H1 (cell line): ENCODE measurements around the gene TPPP. TPM values are rescaled to one million over a fixed set of nuclear protein-coding genes. Genes with fewer than 3 reads are reported as not detected.
A peak's percentile ranks its signal among the peaks of the same experiment; 100 is the strongest.

ENCODE experiments used
- ASH2L ChIP-seq: fragments of 200-600, 300-600 bp; sonication (generic); IDR thresholded peaks from one replicate; pipeline ENCODE4 v1.7.1; 2017; ENCODE audit warnings: low read length
- CBX5 ChIP-seq: fragments of 300-800, 300-1000 bp; sonication (generic); IDR thresholded peaks from 2 replicates; pipeline ENCODE4 v1.7.1; 2016; ENCODE audit warnings: antibody characterized with exemption, low read length, low read depth
- CHD1 ChIP-seq: IDR thresholded peaks from 2 replicates; pipeline ENCODE4 v1.6.1; 2012; ENCODE audit warnings: low read depth, low read length, improper control_type of control experiment
- CHD2 ChIP-seq: IDR thresholded peaks from 2 replicates; pipeline ENCODE4 v1.6.1; 2012; ENCODE audit warnings: low read length, improper control_type of control experiment
- CHD7 ChIP-seq: fragments of 300-600 bp; sonication (generic); IDR thresholded peaks from 2 replicates; pipeline ENCODE4 v1.7.1; 2012; ENCODE audit warnings: low read length, moderate library complexity, mild to moderate bottlenecking, inconsistent platforms; ENCODE audit not compliant: insufficient replicate concordance
- EGR1 ChIP-seq: IDR thresholded peaks from 2 replicates; pipeline ENCODE4 v1.6.1; 2011; ENCODE audit warnings: low read depth, low read length, borderline replicate concordance
- GTF2F1 ChIP-seq: IDR thresholded peaks from 2 replicates; pipeline ENCODE4 v1.6.1; 2012; ENCODE audit warnings: low read depth, low read length, improper control_type of control experiment, borderline replicate concordance
- HDAC2 ChIP-seq, 2 experiments: fragments of 300-600 bp in 1 of 2; sonication (generic) in 1 of 2; IDR thresholded peaks; 2 replicates each; pipeline ENCODE4 v1.6.1; 2011 to 2012; ENCODE audit warnings: low read depth in 2 of 2, low read length in 2 of 2, mild to moderate bottlenecking in 2 of 2, moderate library complexity in 2 of 2, borderline replicate concordance in 1 of 2, inconsistent platforms in 1 of 2
- TAF7 ChIP-seq: optimal IDR thresholded peaks from 2 replicates; pipeline ENCODE3; 2011; ENCODE audit warnings: low read depth, mild to moderate bottlenecking, inconsistent platforms, low read length, moderate library complexity, borderline replicate concordance
- TCF12 ChIP-seq: IDR thresholded peaks from 2 replicates; pipeline ENCODE4 v1.6.1; 2011; ENCODE audit warnings: low read depth, mild to moderate bottlenecking, low read length
- polyA plus RNA-seq, 7 experiments: library from polyadenylated mRNA; depleted of rRNA in 3 of 7; stranded (reverse) in 5 of 7; unstranded in 2 of 7; fragments of >200 nt in 5 of 7; fragments of 200-250 nt in 2 of 7; gene quantifications; 1 replicate in 5 of 7; 2 replicates in 1 of 7; 4 replicates in 1 of 7; pipeline versions ENCODE4 v1.2.1 to v1.2.3, GENCODE V29; 2011 to 2013; ENCODE audit warnings: missing spikeins in 2 of 7, mixed read lengths in 2 of 7
- total RNA-seq: library from RNA; stranded (reverse); fragmentation: NEBNext Ultra II Directional; extraction: Animal tissue kit (Norgen Biotek cat#: 25700); gene quantifications from 2 replicates; pipeline ENCODE4 v1.2.1, GENCODE V29; 2021

TPPP gene
- total and polyA plus RNA-seq, 2 of the 8 experiments (the other 6 are each of a cell fraction or from before 2014, with no cell fraction given): 0.36 to 0.93 TPM

- TF ChIP-seq CBX5 (no peak), CHD1 (no peak), CHD2 (no peak), TCF12 (0 out of 2 replicates have a peak, but pooled peaks have one; percentile 60), CHD7 (no peak), ASH2L (peak; percentile 48), EGR1 (no peak), GTF2F1 (no peak), HDAC2 (IDR thresholded peaks at IDR 0.05; ENCODE audit: borderline replicate concordance in 1 of 2, low read depth in 2 of 2, low read length in 2 of 2) (no peak), TAF7 (no peak)
Observed at GRCh38 chr5:672329-673160, 20.6 kb downstream of the TPPP start (continued).
